Islet of Langerhans (tissue), 1 donor: Measurements from ENCODE around the gene APOL4.
"Not testable (repeated sequence)": the region's sequence is repeated elsewhere in the genome, so short reads cannot be mapped to it uniquely, and the experiment has no call there.

Experiments
- FAIRE-seq: peaks from one replicate; lab custom pipeline; 2011; peaks lifted over from hg19 to GRCh38; lab: Jason Lieb, UNC

Gene APOL4

DNA sequence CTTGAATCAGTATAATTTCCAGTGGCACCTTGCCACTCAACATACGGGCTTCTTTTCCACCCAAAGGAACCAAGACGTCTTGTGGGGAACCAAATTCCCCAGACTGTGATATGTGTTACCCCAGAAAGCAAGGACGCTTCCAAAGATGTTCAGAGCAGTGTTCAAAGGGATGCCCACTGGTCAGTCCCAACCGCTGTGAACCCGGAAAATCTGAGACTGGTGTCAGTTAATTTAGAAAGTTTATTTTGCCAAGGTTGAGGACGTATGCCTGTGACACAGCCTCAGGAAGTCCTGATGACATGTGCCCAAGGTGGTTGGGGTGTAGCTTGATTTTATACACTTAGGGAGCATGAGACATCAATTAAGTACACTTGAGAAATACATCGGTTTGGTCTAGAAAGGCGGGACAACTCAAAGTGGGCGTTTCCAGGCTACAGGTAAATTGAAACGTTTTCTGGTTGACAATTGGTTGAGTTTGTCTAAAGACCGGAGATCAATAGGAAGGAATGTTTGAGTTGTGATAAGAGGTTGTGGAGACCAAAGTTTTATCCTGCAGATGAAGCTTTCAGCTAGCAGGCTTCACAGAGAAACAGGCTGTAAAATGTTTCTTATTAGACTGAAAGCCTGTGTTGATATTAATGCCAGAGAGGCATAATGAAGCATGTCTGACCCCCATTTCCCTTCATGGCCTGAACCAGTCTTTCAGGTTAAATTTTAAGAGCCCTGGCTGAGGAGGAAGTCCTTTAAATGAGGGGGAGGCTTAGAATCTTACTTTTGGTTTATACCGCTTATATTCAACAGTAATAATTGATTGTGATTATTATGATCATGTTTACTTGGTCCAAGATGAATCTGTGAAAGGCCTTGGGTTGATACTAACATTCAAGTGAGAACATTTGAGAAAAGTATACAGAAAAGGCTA lies 47.8 kb downstream of the APOL4 start:
- no peak for FAIRE-seq

DNA sequence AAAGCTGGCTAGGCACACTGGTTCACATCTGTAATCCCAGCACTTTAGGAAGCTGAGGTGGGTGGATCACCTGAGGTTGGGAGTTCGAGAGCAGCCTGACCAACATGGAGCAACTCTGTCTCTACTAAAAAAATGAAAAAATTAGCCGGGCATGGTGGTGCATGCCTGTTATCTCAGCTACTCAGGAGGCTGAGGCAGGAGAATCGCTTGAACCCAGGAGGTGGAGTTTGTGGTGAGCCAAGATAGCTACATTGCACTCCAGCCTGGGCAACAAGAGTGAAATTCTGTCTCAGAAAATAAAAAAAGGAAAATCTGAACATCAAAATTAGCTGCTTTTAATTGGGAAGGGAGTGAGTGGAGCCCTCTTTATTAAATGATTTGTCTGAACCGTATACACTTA lies 48.8 kb downstream of the APOL4 start:
- FAIRE-seq = not testable (repeated sequence)

DNA sequence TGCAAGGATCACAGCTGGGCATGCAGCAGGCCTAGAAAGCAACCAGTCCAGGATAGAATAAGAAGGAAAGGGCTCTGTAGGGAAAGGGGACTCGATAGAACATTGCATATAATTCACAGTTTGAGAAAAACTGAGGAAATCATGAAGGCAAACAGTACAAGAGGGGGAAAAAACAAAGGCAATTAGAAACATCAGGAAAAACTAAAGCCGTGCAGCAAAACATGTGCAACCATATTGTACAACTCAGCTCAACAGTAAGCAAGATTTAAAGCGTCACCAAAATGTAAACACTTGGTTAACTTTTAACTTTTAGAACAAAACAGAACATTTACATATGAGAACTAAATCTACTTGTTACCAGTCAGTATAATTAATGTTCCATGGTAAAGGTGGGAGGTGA lies 49.5 kb downstream of the APOL4 start:
- no peak for FAIRE-seq

GRCh38 chr22:36151006-36151595 lies 50.5 kb downstream of the APOL4 start:
- no peak for FAIRE-seq

DNA sequence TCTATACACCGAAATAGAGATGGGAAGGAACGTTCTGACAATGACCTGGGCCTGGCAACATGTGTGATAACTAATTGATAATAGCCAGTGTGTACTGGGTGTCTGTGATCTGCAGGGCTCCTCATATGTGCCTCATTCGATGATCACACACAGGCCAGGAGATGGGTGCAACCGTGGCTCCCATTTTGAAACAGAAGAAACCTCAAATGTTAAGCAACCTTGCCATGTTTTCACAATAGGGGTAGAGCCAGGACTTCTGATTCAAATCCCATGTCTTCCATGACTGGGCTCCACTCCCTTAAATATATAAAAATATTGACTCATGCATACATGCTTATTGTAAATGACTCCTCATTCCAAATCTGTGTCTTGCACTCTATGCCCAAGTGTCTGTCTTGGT lies 52.2 kb downstream of the APOL4 start:
- FAIRE-seq = no peak

DNA sequence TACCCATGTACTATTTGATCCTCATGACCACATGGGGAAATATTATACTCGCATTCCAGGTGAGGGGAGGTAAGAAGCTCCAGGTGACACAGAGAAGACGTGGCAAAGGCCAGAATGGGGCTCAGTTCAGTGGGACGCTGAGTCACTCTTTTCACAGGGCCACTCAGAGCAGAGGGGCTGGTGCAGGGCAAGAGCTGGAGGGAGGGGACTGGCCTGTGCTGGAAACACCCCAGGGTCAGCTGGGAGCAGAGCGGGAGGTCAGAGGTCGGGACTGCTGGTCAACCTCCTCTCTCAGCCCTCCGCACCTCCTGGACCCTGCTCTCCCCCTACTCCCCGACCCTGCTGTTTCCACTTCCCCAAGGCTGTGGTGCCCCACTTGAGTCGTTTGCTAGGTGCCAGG lies 53.2 kb downstream of the APOL4 start:
- no peak for FAIRE-seq

GRCh38 chr22:36147196-36147791 lies 54.3 kb downstream of the APOL4 start:
- no peak for FAIRE-seq

GRCh38 chr22:36145881-36146280 lies 55.7 kb downstream of the APOL4 start:
- no peak for FAIRE-seq

DNA sequence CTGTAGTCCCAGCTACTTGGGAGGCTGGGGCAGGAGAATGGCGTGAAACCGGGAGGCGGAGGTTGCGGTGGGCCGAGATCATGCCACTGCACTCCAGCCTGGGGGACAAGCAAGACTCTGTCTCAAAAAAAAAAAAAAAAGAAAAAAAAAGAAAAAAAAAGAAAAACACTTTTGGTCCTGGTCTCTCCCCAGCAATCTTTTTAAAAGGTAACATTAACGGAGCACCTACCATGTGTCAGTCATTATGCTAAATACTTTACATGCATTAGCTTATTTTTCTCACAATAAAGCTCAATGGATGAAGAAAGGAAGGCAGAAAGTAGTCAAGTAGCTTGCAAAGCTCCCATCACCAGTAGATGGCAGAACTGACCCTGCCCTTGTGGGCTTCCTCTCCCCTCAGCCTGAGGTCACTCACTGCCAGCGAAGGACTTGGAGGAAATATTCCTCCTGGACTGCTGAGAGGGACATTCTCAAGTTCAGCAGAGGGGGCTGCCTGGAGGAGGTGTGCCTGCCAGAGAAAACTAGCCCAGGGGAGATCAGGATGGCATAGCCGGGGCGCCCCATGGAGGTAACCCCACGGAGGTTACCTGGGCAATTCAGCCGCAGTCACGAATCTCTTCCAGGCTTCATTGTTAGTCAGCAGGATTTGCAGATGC lies 56.6 kb downstream of the APOL4 start:
- FAIRE-seq = peak; percentile 97

GRCh38 chr22:36143956-36144355 lies 57.7 kb downstream of the APOL4 start:
- no peak for FAIRE-seq

- FAIRE-seq = no peak
These were observed 58.4 kb downstream of the APOL4 start for GRCh38 chr22:36143066-36143815.

DNA sequence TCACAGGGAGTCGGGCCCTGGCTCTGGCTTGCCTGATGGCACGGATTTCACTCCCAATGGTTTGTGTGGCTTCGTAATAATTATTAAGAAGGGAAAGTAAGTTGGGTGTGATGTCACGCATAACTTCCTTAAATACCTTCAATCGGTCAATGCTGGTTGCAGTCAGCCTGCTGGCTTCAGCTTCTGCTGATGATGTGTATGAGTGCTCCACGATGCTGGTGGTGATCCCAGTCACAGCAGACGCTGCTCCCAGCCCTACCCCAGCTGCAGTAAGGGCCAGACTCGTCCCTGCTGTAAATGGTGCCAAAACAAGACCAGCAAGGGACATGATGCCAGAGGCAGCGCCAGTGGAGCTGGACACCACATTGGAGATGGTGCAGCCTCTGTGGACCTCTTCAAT lies 60.1 kb downstream of the APOL4 start:
- FAIRE-seq = no peak
